GM23248 (cell line): ENCODE measurements around the gene PRXL2B. TPM values are rescaled to one million over a fixed set of nuclear protein-coding genes. Genes with fewer than 3 reads are reported as not detected.
"Not testable (repeated sequence)": the region's sequence is repeated elsewhere in the genome, so short reads cannot be mapped to it uniquely, and the experiment has no call there.

Experiments
- DNase-seq: peaks from one replicate; pipeline ENCODE4 v3.0.0-alpha.2; 2015
- H2AFZ ChIP-seq: fragments of 200-600 bp; sonication (generic); 2 replicates; pipeline ENCODE4 v1.6.1; 2016; ENCODE audit warnings: antibody characterized with exemption
- H3F3A ChIP-seq: fragments of 200-600 bp; sonication (generic); 2 replicates; pipeline ENCODE4 v1.6.1; 2016; ENCODE audit warnings: mild to moderate bottlenecking, antibody characterized with exemption, mixed run types; ENCODE audit not compliant: insufficient read depth
- H3K27ac ChIP-seq: fragments of 200-600 bp; sonication (generic); 2 replicates; pipeline ENCODE4 v1.5.1; 2016; ENCODE audit warnings: mild to moderate bottlenecking
- H3K27me3 ChIP-seq: fragments of 200-600 bp; sonication (generic); replicated peaks from 2 replicates; pipeline ENCODE4 v1.6.1; 2016; ENCODE audit warnings: mild to moderate bottlenecking; ENCODE audit not compliant: insufficient read depth
- H3K36me3 ChIP-seq: fragments of 200-600 bp; sonication (generic); 2 replicates; pipeline ENCODE4 v1.6.1; 2016; ENCODE audit warnings: low read depth, mild to moderate bottlenecking
- H3K4me1 ChIP-seq: fragments of 200-600 bp; sonication (generic); 2 replicates; pipeline ENCODE4 v1.6.1; 2016; ENCODE audit warnings: mild to moderate bottlenecking; ENCODE audit not compliant: insufficient read depth
- H3K4me2 ChIP-seq: fragments of 200-600 bp; sonication (generic); one replicate; pipeline ENCODE4 v1.6.1; 2016; ENCODE audit warnings: mild to moderate bottlenecking; ENCODE audit not compliant: unreplicated experiment
- H3K4me3 ChIP-seq: fragments of 200-600 bp; sonication (generic); 2 replicates; pipeline ENCODE4 v1.5.1; 2016; ENCODE audit warnings: mild to moderate bottlenecking
- H3K79me2 ChIP-seq: fragments of 200-600 bp; sonication (generic); 2 replicates; pipeline ENCODE4 v1.6.1; 2016; ENCODE audit warnings: mild to moderate bottlenecking; ENCODE audit not compliant: insufficient read depth
- H3K9ac ChIP-seq: fragments of 200-600 bp; sonication (generic); 2 replicates; pipeline ENCODE4 v1.6.1; 2016; ENCODE audit warnings: mild to moderate bottlenecking
- H3K9me2 ChIP-seq: fragments of 200-600 bp; sonication (generic); 2 replicates; pipeline ENCODE4 v1.6.1; 2016; ENCODE audit warnings: mixed run types, mild to moderate bottlenecking, moderate library complexity; ENCODE audit not compliant: insufficient read depth
- H3K9me3 ChIP-seq: fragments of 200-600 bp; sonication (generic); one replicate; pipeline ENCODE4 v1.6.1; 2017; ENCODE audit warnings: low read depth
- H4K20me1 ChIP-seq: fragments of 200-600 bp; sonication (generic); 2 replicates; pipeline ENCODE4 v1.6.0; 2016; ENCODE audit not compliant: insufficient read depth
- EZH2 ChIP-seq: fragments of 200-600 bp; sonication (generic); IDR thresholded peaks from 2 replicates; pipeline ENCODE4 v1.6.1; 2018; ENCODE audit warnings: antibody characterized with exemption, mild to moderate bottlenecking; ENCODE audit not compliant: insufficient read depth, poor library complexity, severe bottlenecking
- EZH2phosphoT487 ChIP-seq: fragments of 200-600 bp; sonication (generic); IDR thresholded peaks from 2 replicates; pipeline ENCODE4 v1.6.1; 2018; ENCODE audit warnings: antibody characterized with exemption, moderate library complexity, mild to moderate bottlenecking, low read depth; ENCODE audit not compliant: insufficient read depth
- WGBS, 2 experiments: methylation state at CpG; one replicate each; pipeline ENCODE4 v1.1.6; 2015 to 2017; ENCODE audit warnings: low lambda C conversion rate in 2 of 2, low coverage in 1 of 2; ENCODE audit errors: missing lambda C conversion rate in 2 of 2; 5-methylcytosine and 5-hydroxymethylcytosine counted together
- in situ Hi-C: fragments of 300-500 bp; cut with MboI; formaldehyde crosslinking; loops from 2 replicates; pipeline ENCODE4 v1.15.0; 2020
- polyA plus RNA-seq: library from polyadenylated mRNA; unstranded; fragments of >200 nt; fragmentation: Nextera tagmentation; extraction: Ambion mirVana; gene quantifications from 2 replicates; pipeline ENCODE4 v1.2.1, GENCODE V29; 2016
- total RNA-seq: library from RNA; depleted of rRNA; stranded (reverse); fragments of >200 nt; shearing (Covaris generic); gene quantifications from 2 replicates; pipeline ENCODE4 v1.2.3, GENCODE V29; 2014

The PRXL2B gene
- total and polyA plus RNA-seq, 2 experiments from 2014 or later: 11.3 to 13.5 TPM

GRCh38 chr1:2624735-2625300 lies 38.2 kb downstream of the PRXL2B start:
- Histone ChIP-seq H3K27ac (no peak overlapping the region), H3K4me3 (no peak overlapping the region), H3K9me2 (no peaks in the 10 kb centered on the region), H3F3A (no peaks in the 10 kb centered on the region), H3K36me3 (no peaks in the 10 kb centered on the region), H4K20me1 (no peaks in the 10 kb centered on the region), H3K9me3 (no peaks in the 10 kb centered on the region), H3K4me2 (no peak overlapping the region), H2AFZ (no peak overlapping the region), H3K27me3 (peaks cover 20% of the 10 kb centered on the region), H3K79me2 (no peaks in the 10 kb centered on the region), H3K4me1 (no peaks in the 10 kb centered on the region), H3K9ac (no peak overlapping the region)
- in situ Hi-C loops: no loop called here
- TF ChIP-seq EZH2phosphoT487 (no peak), EZH2 (no peak)
- 20 to 27% methylated on average over 13 of the region's 13 CpGs for WGBS, 2 experiments
- DNase-seq: no peak

- Histone ChIP-seq H3K27me3 (peaks cover 17% of the 10 kb centered on the region), H3K79me2 (no peaks in the 10 kb centered on the region), H4K20me1 (no peaks in the 10 kb centered on the region), H3K9me2 (no peaks in the 10 kb centered on the region), H3F3A (no peaks in the 10 kb centered on the region), H3K36me3 (no peaks in the 10 kb centered on the region), H3K27ac (no peak overlapping the region), H3K4me2 (no peak overlapping the region), H3K9ac (no peak overlapping the region), H3K4me1 (no peaks in the 10 kb centered on the region), H2AFZ (no peak overlapping the region), H3K4me3 (no peak overlapping the region), H3K9me3 (no peaks in the 10 kb centered on the region)
- TF ChIP-seq EZH2phosphoT487 (no peak), EZH2 (no peak)
- DNase-seq: no peak
- 28 to 29% methylated on average over 10 of the region's 10 CpGs for WGBS, 2 experiments
- in situ Hi-C loops: no loop called here
Measured at GRCh38 chr1:2625311-2625710, 38.7 kb downstream of the PRXL2B start.

GRCh38 chr1:2625748-2626147 lies 39.2 kb downstream of the PRXL2B start:
- in situ Hi-C loops, H3K27ac ChIP-seq, DNase-seq, H2AFZ ChIP-seq, H4K20me1 ChIP-seq, H3K36me3 ChIP-seq, H3K4me2 ChIP-seq, H3K79me2 ChIP-seq, H3K4me3 ChIP-seq, H3K9me3 ChIP-seq, H3K9me2 ChIP-seq, H3K9ac ChIP-seq, H3K4me1 ChIP-seq, H3F3A ChIP-seq: not testable (repeated sequence)
- peaks cover 17% of the 10 kb centered on the region for H3K27me3 ChIP-seq
- WGBS, 2 experiments: 33 to 36% methylated on average over 7 of the region's 7 CpGs

- no peak overlapping the region for H3K4me2 ChIP-seq
- no peaks in the 10 kb centered on the region for H3K9me3 ChIP-seq
- H3K4me3 ChIP-seq: no peak overlapping the region
- 0 to 3% methylated on average over 6 of the region's 6 CpGs for WGBS, 2 experiments
- in situ Hi-C loops: no loop called here
- no peak overlapping the region for H3K9ac ChIP-seq
- no peak for TF ChIP-seq EZH2
- no peak for TF ChIP-seq EZH2phosphoT487
- DNase-seq: no peak
- no peak overlapping the region for H3K27ac ChIP-seq
- no peaks in the 10 kb centered on the region for H3K79me2 ChIP-seq
- H3K4me1 ChIP-seq: no peaks in the 10 kb centered on the region
- H2AFZ ChIP-seq: no peak overlapping the region
- H4K20me1 ChIP-seq: no peaks in the 10 kb centered on the region
- H3K36me3 ChIP-seq: no peaks in the 10 kb centered on the region
- H3F3A ChIP-seq: no peaks in the 10 kb centered on the region
- H3K27me3 ChIP-seq: peaks cover 17% of the 10 kb centered on the region
- no peaks in the 10 kb centered on the region for H3K9me2 ChIP-seq
Measured at GRCh38 chr1:2627746-2628145, 41.2 kb downstream of the PRXL2B start.
